Activated CD8-positive, alpha-beta memory T cell treated with anti-CD3 and anti-CD28 coated beads for 1 hour (primary cell): ENCODE results near the gene CACNA2D3.

Source experiments
- DNase-seq, 2 donors: peaks; one replicate each; pipeline ENCODE4 v3.0.0-alpha.2; 2020; ENCODE audit warnings: low read depth in 1 of 2; ENCODE audit errors: extremely low read depth in 1 of 2

The CACNA2D3 gene

DNA sequence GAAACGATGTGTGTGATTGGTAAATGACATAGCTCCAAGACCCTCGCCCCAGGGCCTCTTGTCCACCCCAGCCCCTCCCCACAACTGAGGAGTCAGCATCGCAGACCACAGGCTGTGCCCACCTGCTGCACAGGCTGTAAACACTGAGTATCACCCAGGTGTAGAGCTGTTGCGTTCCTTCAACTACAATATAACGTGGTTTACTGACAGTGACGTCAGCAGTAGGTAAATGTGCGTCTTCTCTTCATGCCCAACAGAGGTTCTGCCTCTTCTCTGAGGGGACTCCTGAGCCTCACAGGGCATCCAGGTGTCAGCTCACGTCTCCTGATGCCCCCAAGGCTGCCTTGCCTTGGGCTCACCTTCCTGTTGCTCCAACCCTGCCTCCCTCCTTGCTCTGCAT lies 395.1 kb downstream of the CACNA2D3 start:
- no peak for DNase-seq

DNA sequence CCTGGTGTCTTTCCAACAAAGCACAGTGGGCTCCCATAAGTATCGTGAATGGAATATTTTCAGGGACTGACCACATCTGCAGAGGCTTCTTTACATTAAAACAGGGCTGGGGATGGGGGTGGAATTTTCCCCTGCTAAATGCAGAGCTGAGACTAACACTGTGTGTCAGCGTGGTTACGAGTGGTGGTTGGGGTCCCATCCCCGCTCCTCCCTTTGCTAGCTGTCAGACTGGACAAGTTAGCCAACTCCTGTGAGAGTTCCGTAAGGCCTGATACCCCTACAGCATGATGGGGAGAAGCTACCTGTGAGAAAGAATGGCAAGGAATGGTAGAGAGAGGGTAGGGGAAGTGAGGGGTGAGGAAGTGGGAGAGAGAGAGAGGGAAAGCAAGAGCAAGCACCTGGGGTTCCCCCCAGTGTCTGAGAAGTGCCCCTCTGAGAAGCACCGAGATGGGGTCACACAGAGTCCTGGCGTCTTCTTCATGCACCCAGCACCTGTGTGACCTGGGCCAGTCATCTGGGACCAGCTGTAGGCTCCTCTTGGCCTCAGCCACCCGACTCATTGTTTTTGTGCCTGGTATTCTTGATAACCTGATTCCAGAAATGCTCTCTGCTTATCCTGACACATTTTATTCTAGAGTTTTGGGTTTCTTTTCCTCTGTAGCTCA lies 395.8 kb downstream of the CACNA2D3 start:
- DNase-seq, result no peak

DNA sequence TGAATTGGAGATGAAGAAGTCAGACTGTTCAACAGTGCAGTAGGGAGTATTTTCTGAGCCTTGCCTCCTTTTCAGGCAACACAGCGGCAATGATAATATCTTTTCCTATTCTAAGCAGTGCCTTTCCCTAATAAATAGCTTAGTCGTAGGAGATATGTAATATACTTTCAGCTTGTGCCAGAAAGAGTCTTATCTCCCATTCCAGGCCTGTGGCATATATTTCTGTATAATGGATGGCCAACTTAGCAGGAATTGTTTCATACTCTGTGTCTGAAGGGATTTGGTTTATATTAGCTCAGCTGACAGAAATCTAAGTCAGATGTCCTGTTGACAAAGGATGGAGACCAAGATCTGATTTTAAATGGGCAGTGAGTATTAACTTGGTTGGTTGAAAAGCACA lies 397.1 kb downstream of the CACNA2D3 start:
- DNase-seq, result no peak

DNA sequence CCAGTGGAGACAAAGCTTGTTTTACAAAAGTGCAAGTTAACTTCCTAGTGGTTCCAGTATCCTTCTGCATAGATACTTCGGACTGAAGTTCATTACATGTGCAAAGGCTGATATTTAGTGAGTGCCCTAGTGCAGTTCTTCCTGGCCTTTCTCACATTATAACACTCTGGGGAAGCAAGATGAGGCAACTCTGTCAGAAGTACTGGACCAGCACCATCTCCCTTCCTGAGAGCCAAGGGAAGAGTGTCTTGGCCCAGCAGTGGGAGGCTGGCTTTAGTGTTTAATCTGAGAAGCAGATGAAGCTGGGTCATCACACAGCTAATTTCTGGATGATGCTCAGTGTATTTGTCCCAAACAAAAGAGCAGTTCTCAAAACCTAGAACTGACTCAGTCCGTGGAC lies 397.7 kb downstream of the CACNA2D3 start:
- no peak for DNase-seq

- DNase-seq, result no peak
Measured at GRCh38 chr3:54527521-54527920, 405.2 kb downstream of the CACNA2D3 start.

- DNase-seq, result no peak
Measured at GRCh38 chr3:54527953-54528352, 405.6 kb downstream of the CACNA2D3 start.

GRCh38 chr3:54528668-54529067 lies 406.3 kb downstream of the CACNA2D3 start:
- DNase-seq, result no peak

DNA sequence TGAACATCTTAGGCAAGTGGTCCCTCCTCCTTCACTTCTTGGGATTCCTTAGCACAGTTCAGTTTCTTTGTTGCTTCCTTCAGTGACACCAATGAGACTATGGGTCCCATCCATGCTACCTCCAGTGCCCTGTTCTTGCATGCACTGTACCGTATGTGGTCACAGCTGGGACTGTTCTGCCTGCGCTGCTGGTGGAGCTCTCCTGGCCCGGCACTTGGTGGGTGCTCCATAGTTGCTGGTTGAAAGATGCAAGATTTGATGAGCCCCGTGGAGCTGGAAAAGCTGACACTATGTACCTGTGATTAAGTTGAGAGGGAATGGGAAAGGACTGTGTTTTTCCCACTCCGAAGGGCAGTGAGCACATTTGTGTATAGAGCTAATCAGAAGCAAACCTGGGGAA lies 407.7 kb downstream of the CACNA2D3 start:
- DNase-seq, result no peak

- no peak for DNase-seq
Measured at GRCh38 chr3:54530944-54531343, 408.6 kb downstream of the CACNA2D3 start.

- DNase-seq, result no peak
Measured at GRCh38 chr3:54531741-54532140, 409.4 kb downstream of the CACNA2D3 start.

GRCh38 chr3:54533856-54534255 lies 411.5 kb downstream of the CACNA2D3 start:
- DNase-seq, result no peak

DNA sequence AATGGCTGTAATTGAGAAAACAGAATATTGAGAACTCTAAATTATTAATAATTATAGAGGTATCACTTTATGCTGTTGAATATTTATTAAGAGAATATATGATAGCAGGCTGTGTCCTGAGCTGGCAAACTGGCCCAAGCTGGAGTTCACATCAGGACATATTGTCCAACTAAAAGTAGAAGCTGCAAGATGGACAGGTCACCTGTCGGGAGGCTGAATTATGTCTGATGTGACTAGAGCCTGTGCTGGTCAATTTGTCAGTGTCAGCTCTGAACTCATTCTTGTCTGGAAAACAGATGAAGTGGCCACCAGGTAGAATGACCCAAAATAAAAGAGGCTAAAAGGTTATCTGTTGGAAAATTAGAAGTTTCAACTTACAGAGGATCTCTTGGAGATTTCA lies 413.3 kb downstream of the CACNA2D3 start:
- no peak for DNase-seq

DNA sequence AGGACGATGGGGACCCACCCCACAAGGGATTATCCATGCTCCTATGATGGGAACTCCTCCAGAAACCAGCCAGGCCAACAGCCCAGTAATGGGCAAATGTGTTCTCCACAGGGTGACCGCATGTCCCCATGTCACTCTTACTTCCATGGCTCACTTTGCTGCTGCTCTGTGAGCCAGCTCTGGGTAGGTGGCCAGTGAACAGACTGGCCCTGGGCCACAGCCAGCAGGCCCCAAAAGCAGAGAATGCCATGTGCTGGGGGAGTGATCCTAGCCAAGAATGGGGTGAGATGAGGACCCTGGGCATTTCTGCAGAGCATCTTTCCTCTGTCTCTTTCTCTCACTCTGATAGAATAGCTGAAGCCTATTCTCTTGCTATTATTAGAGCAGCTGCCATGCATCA lies 414.1 kb downstream of the CACNA2D3 start:
- no peak for DNase-seq

DNA sequence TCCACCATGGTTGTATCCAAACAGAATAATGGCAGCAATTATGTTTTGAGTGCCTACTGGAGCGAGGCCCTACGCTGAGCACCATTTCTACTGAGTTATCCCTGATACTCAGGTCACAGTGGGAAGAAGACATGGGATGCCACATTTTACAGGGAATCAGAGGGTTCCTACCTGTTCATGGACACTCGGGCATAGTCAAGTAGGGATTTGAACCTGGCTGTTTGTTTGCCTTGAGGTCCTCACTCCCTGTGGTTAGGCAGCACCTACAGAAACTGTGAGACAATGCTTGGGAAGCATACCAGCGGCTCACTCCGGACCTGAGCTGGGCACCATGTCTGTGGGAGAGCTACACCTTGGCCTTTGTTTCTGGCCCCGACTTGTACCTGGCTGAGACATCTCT lies 415.2 kb downstream of the CACNA2D3 start:
- no peak for DNase-seq

DNA sequence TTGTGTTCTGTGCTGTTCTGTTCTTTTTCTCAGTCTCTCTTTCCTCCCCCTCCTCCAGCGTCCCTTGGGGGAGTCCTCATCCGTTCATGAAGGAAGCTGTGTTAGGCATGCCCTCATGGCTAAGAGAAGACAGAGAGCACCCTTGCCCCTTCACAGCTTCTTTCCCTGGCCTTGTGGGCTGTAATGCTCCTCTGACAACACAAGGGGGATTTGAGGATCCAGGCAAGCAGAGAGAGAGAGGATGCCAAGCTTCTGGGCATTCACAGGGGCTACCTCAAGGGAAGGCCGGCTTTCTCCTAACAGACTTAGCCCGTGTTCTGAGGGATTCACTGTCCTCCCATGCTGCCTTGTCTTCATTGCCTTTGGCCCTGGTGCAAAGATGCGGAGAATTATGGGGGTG lies 416.0 kb downstream of the CACNA2D3 start:
- DNase-seq, result no peak

DNA sequence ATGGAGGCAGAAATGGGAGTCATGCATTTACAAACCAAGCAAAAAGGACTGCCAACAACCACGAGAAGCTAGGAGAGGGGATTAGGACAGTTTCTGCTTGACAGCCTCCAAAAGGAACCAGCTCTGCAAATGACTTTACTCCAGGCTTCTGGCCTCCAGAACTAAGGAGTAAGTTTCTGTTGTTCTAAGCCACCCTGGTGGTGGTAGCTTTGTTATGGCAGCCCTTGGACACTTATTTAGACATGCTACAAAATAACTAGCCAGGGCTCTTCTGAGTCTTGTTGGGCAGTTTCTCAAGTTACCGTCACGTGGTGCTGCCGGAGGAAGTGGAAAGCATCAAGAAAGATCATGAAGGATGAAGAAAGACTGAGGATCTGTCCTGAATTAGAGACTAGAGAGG lies 419.0 kb downstream of the CACNA2D3 start:
- DNase-seq, result no peak

DNA sequence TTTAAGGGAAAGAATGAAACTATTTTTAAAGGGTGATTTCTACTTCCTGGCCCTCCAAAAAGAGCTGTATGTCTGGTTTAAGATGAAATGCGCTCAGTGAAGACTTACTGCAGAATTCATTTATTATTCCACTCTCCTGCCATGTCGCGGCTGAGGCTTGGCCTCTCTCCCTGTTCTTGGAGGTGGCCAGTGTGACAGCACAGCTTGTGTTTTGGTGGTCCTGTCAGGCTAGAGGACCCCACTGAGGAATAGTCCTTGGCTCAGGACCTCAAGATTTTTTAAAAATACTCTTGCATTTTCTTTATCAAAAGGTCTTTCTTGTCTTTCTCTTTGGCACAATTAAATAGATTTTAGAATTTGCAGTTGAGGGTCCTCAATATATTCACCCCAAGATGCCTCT lies 421.1 kb downstream of the CACNA2D3 start:
- no peak for DNase-seq

- DNase-seq, result no peak
Measured at GRCh38 chr3:54547051-54547450, 424.7 kb downstream of the CACNA2D3 start.

GRCh38 chr3:54547846-54548245 lies 425.5 kb downstream of the CACNA2D3 start:
- DNase-seq, result no peak

- DNase-seq, result no peak
Measured at GRCh38 chr3:54549607-54550220, 427.4 kb downstream of the CACNA2D3 start.

DNA sequence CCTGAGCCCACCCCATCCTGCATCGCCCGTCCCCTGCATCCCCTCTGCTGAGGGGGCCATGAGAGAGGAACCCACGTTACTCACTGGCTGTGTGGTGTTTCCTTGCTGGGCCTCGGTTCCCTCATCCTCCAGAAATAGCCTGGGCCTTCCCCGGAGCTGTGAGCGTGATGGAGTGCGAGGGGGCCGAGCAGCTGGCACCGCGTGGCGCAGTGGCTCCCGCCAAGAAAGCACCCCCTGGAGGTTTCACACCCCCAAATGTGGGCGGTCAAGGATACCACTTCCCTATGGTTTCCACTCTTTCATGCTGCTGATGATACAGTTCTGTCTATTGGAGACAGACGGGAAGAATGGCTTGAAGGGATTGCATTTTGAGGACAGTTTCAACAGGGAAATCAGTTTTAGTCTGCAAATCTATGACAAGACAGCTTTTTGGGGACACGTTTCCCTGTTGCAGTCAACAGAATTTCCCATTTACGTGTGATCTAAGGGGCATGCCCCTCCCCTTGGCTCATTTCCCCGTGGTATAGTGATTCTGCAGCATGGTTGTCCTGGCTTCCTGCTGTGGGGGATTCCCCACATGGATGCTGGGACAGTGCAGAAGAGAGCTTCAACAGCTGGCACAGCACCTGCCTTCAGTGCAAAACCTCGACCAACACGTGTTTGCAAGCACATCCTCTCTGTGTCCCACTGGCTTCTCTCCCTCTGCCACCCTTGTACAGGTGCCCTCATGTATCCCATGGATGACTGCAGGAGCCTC lies 428.0 kb downstream of the CACNA2D3 start:
- DNase-seq, result no peak

DNA sequence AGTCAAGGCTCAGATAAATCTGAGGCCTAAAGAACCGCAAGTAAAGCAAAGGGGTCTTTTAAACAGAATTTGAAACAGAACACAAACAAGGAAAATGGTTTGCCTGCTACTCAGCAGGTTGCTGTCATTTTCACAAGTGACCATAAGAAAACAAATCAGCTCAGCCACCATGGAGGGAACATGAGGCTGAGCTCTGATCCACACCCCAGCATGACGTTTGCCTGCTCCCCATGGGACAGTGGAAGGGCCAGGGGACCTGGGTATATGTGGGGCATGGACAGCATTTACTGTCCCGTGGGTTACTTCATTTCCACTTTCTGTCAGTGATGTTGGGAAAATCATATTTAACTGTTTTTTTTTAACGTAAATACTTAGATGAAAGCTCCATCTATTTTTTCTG lies 434.3 kb downstream of the CACNA2D3 start:
- no peak for DNase-seq
